MM.1S (cell line): ENCODE results near the gene ADTRP.

Source experiments
- DNase-seq: peaks from one replicate; pipeline ENCODE4 v3.0.0-alpha.2; 2015
- H2AFZ ChIP-seq: fragments of 300-600 bp; sonication (generic); 2 replicates; pipeline ENCODE4 v1.6.0; 2016; ENCODE audit warnings: antibody characterized with exemption, low read length
- H3F3A ChIP-seq: fragments of 300-600 bp; sonication (generic); 2 replicates; pipeline ENCODE4 v1.6.1; 2016; ENCODE audit warnings: mild to moderate bottlenecking, antibody characterized with exemption, low read length, moderate library complexity, mixed read lengths; ENCODE audit not compliant: insufficient read depth
- H3K27ac ChIP-seq: fragments of 300-600 bp; sonication (generic); 2 replicates; pipeline ENCODE4 v1.5.1; 2016; ENCODE audit warnings: mild to moderate bottlenecking, low read length
- H3K27me3 ChIP-seq: fragments of 300-600 bp; sonication (generic); replicated peaks from 2 replicates; pipeline ENCODE4 v1.6.0; 2016; ENCODE audit warnings: low read length; ENCODE audit not compliant: insufficient read depth
- H3K36me3 ChIP-seq: fragments of 300-600 bp; sonication (generic); replicated peaks from 2 replicates; pipeline ENCODE4 v1.6.1; 2016; ENCODE audit warnings: mild to moderate bottlenecking, low read length, mixed read lengths; ENCODE audit not compliant: insufficient read depth
- H3K4me1 ChIP-seq: fragments of 300-600 bp; sonication (generic); 2 replicates; pipeline ENCODE4 v1.6.1; 2016; ENCODE audit warnings: low read length, mixed read lengths
- H3K4me2 ChIP-seq: fragments of 300-600 bp; sonication (generic); 2 replicates; pipeline ENCODE4 v1.6.0; 2016; ENCODE audit warnings: low read depth, low read length
- H3K4me3 ChIP-seq: fragments of 300-600 bp; sonication (generic); 2 replicates; pipeline ENCODE4 v1.5.1; 2016; ENCODE audit warnings: low read length, mixed read lengths
- H3K79me2 ChIP-seq: fragments of 300-600 bp; sonication (generic); 2 replicates; pipeline ENCODE4 v1.6.1; 2016; ENCODE audit warnings: mixed run types, low read length, mixed read lengths
- H3K9ac ChIP-seq: fragments of 300-600 bp; sonication (generic); 2 replicates; pipeline ENCODE4 v1.6.1; 2016; ENCODE audit warnings: low read length, mixed read lengths
- H3K9me2 ChIP-seq: fragments of 300-600 bp; sonication (generic); replicated peaks from 2 replicates; pipeline ENCODE4 v1.6.1; 2016; ENCODE audit warnings: mild to moderate bottlenecking, low read length, mixed read lengths; ENCODE audit not compliant: insufficient read depth
- H3K9me3 ChIP-seq: fragments of 300-600 bp; sonication (generic); replicated peaks from 2 replicates; pipeline ENCODE4 v1.6.1; 2016; ENCODE audit warnings: mild to moderate bottlenecking, low read length, mixed read lengths; ENCODE audit not compliant: insufficient read depth
- H4K20me1 ChIP-seq: fragments of 300-600 bp; sonication (generic); 2 replicates; pipeline ENCODE4 v1.6.1; 2016; ENCODE audit warnings: mild to moderate bottlenecking, low read length, moderate library complexity, mixed read lengths; ENCODE audit not compliant: insufficient read depth
- EZH2 ChIP-seq: fragments of 300-600 bp; sonication (generic); optimal IDR thresholded peaks from 2 replicates; pipeline ENCODE3; 2017; ENCODE audit warnings: low read depth, mild to moderate bottlenecking, antibody characterized with exemption, low read length, mixed read lengths
- EZH2phosphoT487 ChIP-seq: fragments of 300-600 bp; sonication (generic); IDR thresholded peaks from 2 replicates; pipeline ENCODE4 v1.6.1; 2018; ENCODE audit warnings: antibody characterized with exemption, low read length
- TF ChIP-seq, protein P1 (sequence below): fragments of 300-600 bp; sonication (generic); IDR thresholded peaks from 2 replicates; pipeline ENCODE4 v1.5.1; 2016; ENCODE audit warnings: antibody characterized with exemption, low read length, mixed read lengths

ADTRP gene

GRCh38 chr6:11798538-11798937 lies 19.9 kb upstream of the ADTRP start:
- Histone ChIP-seq H3K9me3 (no peaks in the 10 kb centered on the region), H3K79me2 (no peaks in the 10 kb centered on the region), H3K4me1 (no peaks in the 10 kb centered on the region), H2AFZ (no peak overlapping the region), H3K27ac (no peak overlapping the region), H3K27me3 (no peaks in the 10 kb centered on the region), H4K20me1 (no peaks in the 10 kb centered on the region), H3K36me3 (no peaks in the 10 kb centered on the region), H3K4me3 (no peak overlapping the region), H3F3A (no peaks in the 10 kb centered on the region), H3K9ac (no peak overlapping the region), H3K9me2 (no peaks in the 10 kb centered on the region), H3K4me2 (no peak overlapping the region)
- TF ChIP-seq EZH2phosphoT487 (no peak), EZH2 (no peak)
- TF ChIP-seq, protein P1, sequence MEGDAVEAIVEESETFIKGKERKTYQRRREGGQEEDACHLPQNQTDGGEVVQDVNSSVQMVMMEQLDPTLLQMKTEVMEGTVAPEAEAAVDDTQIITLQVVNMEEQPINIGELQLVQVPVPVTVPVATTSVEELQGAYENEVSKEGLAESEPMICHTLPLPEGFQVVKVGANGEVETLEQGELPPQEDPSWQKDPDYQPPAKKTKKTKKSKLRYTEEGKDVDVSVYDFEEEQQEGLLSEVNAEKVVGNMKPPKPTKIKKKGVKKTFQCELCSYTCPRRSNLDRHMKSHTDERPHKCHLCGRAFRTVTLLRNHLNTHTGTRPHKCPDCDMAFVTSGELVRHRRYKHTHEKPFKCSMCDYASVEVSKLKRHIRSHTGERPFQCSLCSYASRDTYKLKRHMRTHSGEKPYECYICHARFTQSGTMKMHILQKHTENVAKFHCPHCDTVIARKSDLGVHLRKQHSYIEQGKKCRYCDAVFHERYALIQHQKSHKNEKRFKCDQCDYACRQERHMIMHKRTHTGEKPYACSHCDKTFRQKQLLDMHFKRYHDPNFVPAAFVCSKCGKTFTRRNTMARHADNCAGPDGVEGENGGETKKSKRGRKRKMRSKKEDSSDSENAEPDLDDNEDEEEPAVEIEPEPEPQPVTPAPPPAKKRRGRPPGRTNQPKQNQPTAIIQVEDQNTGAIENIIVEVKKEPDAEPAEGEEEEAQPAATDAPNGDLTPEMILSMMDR, result no peak
- no peak for DNase-seq

DNA sequence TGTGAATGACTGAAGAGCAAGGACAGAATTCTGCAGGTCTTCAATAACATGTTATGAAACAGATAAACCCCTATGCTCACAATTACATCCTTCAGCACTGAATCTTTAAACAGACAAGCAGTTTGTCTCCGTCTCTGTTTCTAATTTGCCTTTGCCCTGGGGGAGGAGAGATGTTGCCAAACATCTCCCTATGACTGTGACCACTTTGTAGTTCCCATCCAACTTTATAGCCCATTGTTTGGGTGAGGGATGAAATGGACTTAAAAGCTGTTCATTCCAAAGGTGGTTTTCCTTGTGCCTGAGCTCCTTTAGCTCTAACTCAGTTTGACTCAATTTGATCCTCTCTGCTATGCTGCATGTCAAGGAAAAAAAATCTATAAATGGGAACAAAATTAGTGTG lies 19.5 kb upstream of the ADTRP start:
- H3K27ac ChIP-seq, result no peak overlapping the region
- H3F3A ChIP-seq, result no peaks in the 10 kb centered on the region
- DNase-seq, result no peak
- H3K36me3 ChIP-seq, result no peaks in the 10 kb centered on the region
- no peaks in the 10 kb centered on the region for H3K79me2 ChIP-seq
- no peak overlapping the region for H3K4me2 ChIP-seq
- no peaks in the 10 kb centered on the region for H3K9me3 ChIP-seq
- no peaks in the 10 kb centered on the region for H3K4me1 ChIP-seq
- TF ChIP-seq EZH2, result no peak
- no peak for TF ChIP-seq EZH2phosphoT487
- TF ChIP-seq, protein P1, result no peak
- no peaks in the 10 kb centered on the region for H4K20me1 ChIP-seq
- no peak overlapping the region for H3K9ac ChIP-seq
- H3K9me2 ChIP-seq, result no peaks in the 10 kb centered on the region
- H3K27me3 ChIP-seq, result no peaks in the 10 kb centered on the region
- no peak overlapping the region for H2AFZ ChIP-seq
- no peak overlapping the region for H3K4me3 ChIP-seq

- Histone ChIP-seq H3K4me2 (no peak overlapping the region), H3K9me3 (no peaks in the 10 kb centered on the region), H4K20me1 (no peaks in the 10 kb centered on the region), H3K36me3 (no peaks in the 10 kb centered on the region), H3K27me3 (no peaks in the 10 kb centered on the region), H3K79me2 (no peaks in the 10 kb centered on the region), H3K27ac (no peak overlapping the region), H3K4me3 (no peak overlapping the region), H3K4me1 (no peaks in the 10 kb centered on the region), H2AFZ (no peak overlapping the region), H3F3A (no peaks in the 10 kb centered on the region), H3K9ac (no peak overlapping the region), H3K9me2 (no peaks in the 10 kb centered on the region)
- no peak for DNase-seq
- no peak for TF ChIP-seq EZH2phosphoT487
- no peak for TF ChIP-seq EZH2
- TF ChIP-seq, protein P1, result no peak
These were observed 18.2 kb upstream of the ADTRP start for GRCh38 chr6:11796829-11797228.
